HFFc6 (cell line): Measurements from ENCODE around the gene FILIP1L. TPM values are rescaled to one million over a fixed set of nuclear protein-coding genes. Genes with fewer than 3 reads are reported as not detected.

Source experiments
- DNase-seq: peaks from one replicate; pipeline ENCODE4 v3.0.0-alpha.2; 2018
- H3K27ac Mint-ChIP-seq: 2 replicates; pipeline ENCODE4 v1.8.0; 2020; ENCODE audit warnings: mild to moderate bottlenecking, mixed read lengths
- H3K27me3 Mint-ChIP-seq: 2 replicates; pipeline ENCODE4 v1.8.0; 2021; ENCODE audit warnings: mild to moderate bottlenecking, moderate library complexity, mixed read lengths; ENCODE audit not compliant: insufficient read depth
- H3K36me3 Mint-ChIP-seq: 2 replicates; pipeline ENCODE4 v1.8.0; 2021; ENCODE audit warnings: low read depth, mixed read lengths
- H3K4me1 Mint-ChIP-seq: 2 replicates; pipeline ENCODE4 v1.8.0; 2020; ENCODE audit warnings: low read depth, mixed read lengths
- H3K4me3 Mint-ChIP-seq: 2 replicates; pipeline ENCODE4 v1.8.0; 2020; ENCODE audit warnings: mild to moderate bottlenecking, moderate library complexity, mixed read lengths
- H3K9me3 Mint-ChIP-seq: 2 replicates; pipeline ENCODE4 v1.8.0; 2020; ENCODE audit warnings: mild to moderate bottlenecking, mixed read lengths
- total RNA-seq, 6 experiments: library from RNA; stranded (reverse); fragmentation: NEBNext Ultra II Directional; extraction: Animal tissue kit (Norgen Biotek cat#: 25700); gene quantifications; 2 replicates in 1 of 6; 3 replicates in 5 of 6; pipeline ENCODE4 v1.2.3, GENCODE V29; 2021
- TF ChIP-seq, protein P1 (sequence below): fragments of 200-600 bp; sonication (generic); IDR thresholded peaks from 2 replicates; pipeline ENCODE4 v1.5.0; 2021; ENCODE audit warnings: antibody characterized with exemption, mild to moderate bottlenecking

Gene FILIP1L
- total RNA-seq, 6 experiments from 2014 or later: 37.8 to 54.7 (median 48.2) TPM

DNA sequence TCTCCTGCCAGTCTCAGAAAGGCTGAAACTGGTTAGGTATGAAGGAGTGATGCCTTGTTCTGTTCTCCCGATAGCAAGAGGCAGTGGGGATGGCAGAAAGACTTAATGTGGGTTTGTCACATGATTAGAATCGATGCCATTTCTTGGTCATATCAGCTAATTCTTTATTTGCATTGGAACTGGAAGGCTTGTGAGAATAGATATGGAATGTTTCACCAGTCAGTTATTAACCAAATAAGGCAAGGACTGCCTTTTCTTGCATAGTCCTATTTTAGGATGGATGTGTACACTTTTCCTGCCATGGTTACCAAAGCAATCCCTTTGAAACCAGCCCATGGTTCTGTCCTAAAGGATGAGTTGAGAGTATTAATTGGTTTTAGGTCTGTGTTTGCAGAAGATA lies 33.7 kb downstream of the FILIP1L start:
- no peaks in the 10 kb centered on the region for H3K9me3 Mint-ChIP-seq
- TF ChIP-seq, protein P1, sequence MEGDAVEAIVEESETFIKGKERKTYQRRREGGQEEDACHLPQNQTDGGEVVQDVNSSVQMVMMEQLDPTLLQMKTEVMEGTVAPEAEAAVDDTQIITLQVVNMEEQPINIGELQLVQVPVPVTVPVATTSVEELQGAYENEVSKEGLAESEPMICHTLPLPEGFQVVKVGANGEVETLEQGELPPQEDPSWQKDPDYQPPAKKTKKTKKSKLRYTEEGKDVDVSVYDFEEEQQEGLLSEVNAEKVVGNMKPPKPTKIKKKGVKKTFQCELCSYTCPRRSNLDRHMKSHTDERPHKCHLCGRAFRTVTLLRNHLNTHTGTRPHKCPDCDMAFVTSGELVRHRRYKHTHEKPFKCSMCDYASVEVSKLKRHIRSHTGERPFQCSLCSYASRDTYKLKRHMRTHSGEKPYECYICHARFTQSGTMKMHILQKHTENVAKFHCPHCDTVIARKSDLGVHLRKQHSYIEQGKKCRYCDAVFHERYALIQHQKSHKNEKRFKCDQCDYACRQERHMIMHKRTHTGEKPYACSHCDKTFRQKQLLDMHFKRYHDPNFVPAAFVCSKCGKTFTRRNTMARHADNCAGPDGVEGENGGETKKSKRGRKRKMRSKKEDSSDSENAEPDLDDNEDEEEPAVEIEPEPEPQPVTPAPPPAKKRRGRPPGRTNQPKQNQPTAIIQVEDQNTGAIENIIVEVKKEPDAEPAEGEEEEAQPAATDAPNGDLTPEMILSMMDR: no peak
- no peaks in the 10 kb centered on the region for H3K27me3 Mint-ChIP-seq
- no peak overlapping the region for H3K4me3 Mint-ChIP-seq
- peak; percentile 34 for DNase-seq
- H3K27ac Mint-ChIP-seq: no peak overlapping the region; the same call in 1 of the 2 replicates
- H3K36me3 Mint-ChIP-seq: no peaks in the 10 kb centered on the region
- H3K4me1 Mint-ChIP-seq: peaks cover 55% of the 10 kb centered on the region

DNA sequence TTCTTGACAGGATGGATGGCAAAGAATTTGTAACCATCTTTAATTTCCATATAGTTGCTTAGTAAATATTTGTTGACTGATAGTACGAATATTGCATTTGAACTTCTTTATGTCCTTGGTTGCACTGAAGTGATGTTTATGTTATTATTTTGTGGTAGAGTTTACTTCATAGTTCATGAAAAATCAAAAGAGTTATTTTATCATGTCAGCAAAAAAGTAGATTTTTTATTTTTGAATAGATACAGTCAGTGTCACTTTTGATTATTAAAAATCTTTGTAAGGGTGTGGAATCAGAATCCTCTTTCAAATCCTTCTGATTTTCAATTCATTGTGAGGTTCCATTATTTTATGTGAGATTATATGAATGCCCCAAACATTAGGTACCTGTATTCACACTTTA lies 35.0 kb downstream of the FILIP1L start:
- TF ChIP-seq, protein P1: no peak
- H3K4me1 Mint-ChIP-seq: peaks cover 60% of the 10 kb centered on the region
- no peaks in the 10 kb centered on the region for H3K27me3 Mint-ChIP-seq
- H3K36me3 Mint-ChIP-seq: no peaks in the 10 kb centered on the region
- DNase-seq: no peak
- no peak overlapping the region for H3K27ac Mint-ChIP-seq
- H3K9me3 Mint-ChIP-seq: no peaks in the 10 kb centered on the region
- H3K4me3 Mint-ChIP-seq: no peak overlapping the region

DNA sequence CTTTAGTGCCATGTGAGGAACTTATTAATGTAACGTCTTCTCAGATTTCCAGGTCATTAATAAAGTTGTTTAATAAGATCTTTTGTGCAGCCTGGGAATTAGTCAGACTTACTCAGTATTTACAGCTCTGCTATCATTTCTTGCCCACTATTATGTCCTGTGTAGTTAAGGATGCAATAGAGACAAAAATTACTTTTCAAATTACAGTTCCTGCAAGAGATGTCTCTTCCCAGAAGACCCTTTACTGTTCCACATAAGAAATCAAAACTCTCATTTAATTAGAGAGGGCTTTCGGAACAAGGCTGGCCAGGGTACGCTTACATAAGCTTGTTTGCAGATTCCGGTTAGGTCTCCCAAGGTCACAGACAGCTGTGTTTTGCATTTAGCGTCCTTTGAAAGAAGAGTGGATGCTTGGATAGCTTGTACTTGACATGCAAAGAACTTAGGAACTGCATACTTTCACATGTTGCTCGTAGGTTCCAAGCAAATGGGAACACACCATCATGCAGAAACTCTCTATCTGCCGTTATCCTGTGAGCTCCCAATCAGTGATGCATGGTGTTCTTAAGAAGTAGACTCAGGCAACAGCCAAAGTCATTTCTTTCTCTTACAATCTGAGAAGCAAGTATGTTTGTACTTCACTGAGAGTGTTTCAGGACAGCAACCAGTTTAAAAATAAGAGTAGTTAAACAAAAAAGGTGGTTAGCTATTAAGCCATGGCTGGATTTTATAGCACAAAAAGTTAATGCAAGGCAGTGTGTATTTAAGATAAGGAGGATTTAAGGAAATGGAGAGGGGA lies 37.4 kb downstream of the FILIP1L start:
- Mint-ChIP-seq H3K9me3 (no peaks in the 10 kb centered on the region), H3K27ac (peak overlapping the region; percentile 59), H3K27me3 (no peaks in the 10 kb centered on the region), H3K4me3 (no peak overlapping the region), H3K36me3 (peaks cover 5% of the 10 kb centered on the region), H3K4me1 (peaks cover 70% of the 10 kb centered on the region)
- TF ChIP-seq, protein P1: no peak
- no peak for DNase-seq

DNA sequence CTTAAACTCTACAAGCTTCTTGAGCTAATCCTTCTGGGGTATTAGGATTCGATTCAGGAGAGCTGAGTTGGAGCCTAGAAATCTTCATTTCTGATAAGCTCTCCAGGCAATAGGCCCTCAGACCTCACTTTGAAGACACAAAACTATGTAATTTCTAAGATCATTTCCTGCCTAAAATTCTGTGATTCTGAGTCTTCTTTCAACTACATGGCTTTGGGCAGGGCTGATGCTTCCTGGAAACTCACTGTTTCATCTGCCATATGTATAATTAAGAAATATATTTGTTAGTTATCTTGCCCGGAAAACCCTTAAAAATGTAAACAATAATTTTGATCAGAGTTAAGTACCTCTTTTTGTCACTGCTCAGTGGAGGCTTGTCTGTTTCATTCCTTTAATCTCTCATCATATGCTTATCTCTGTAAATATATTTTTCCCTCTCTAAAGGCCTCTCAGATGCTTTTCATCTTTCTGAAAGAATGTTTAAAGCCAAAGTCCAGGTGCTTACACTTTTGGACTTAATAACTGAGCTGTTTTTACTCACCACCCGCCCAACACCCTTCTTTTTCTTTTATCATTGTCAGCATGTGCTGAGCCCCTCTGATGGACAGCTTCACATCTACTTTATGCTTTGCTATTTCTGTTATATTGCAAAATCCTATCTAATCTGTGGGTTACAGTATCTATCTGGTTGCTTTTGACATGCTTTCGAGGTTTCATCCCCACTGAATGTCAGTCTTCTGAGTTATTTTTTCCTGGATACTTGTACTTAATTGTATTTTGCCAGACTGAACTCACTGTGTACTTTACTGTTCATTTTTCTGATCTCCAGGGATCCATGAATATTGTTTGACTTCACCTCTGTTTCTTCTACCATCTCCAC lies 38.2 kb downstream of the FILIP1L start:
- Mint-ChIP-seq H3K27me3 (no peaks in the 10 kb centered on the region; the same call in 1 of the 2 replicates), H3K27ac (peak overlapping the region; percentile 59), H3K4me3 (no peak overlapping the region)

DNA sequence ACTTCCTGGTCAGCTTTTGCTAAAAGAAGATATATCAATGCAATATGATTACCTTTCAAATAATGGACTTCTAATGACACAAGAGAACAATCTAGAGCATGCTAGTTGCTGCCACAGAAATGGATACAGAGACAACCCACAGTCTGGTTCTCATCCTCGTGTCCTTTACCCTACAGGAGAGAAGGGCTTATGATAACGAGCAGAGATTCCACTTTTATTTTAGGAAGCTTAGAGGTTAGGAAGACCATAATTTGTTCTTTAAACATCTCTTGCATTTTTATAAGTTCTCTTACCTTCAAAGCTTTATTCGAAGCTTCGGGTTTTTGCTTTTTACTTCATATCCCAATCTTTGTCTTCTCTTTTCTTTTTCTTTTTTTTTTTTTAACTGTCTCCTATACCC lies 39.1 kb downstream of the FILIP1L start:
- Mint-ChIP-seq H3K4me3 (no peak overlapping the region), H3K9me3 (no peaks in the 10 kb centered on the region), H3K36me3 (peaks cover 10% of the 10 kb centered on the region), H3K4me1 (peaks cover 68% of the 10 kb centered on the region), H3K27me3 (no peaks in the 10 kb centered on the region; the same call in 1 of the 2 replicates), H3K27ac (no peak overlapping the region)
- no peak for DNase-seq
- TF ChIP-seq, protein P1: no peak

More for the DNA sequence above, 38.2 kb downstream of the FILIP1L start:
- DNase-seq: no peak
- Mint-ChIP-seq H3K9me3 (no peaks in the 10 kb centered on the region), H3K4me1 (peaks cover 70% of the 10 kb centered on the region), H3K36me3 (peaks cover 10% of the 10 kb centered on the region)
- TF ChIP-seq, protein P1: no peak
